HG03439 (cell line): ENCODE data around the gene OSBPL3.
A peak's percentile ranks its signal among the peaks of the same experiment; 100 is the strongest.

Source experiments
- ATAC-seq: cut with Tn5 transposase; IDR thresholded peaks from one replicate; pipeline ENCODE4 v1.9.1; 2021; ENCODE audit warnings: mild to moderate bottlenecking, moderate library complexity; ENCODE audit not compliant: unreplicated experiment

OSBPL3 gene

GRCh38 chr7:24833549-24833948, 146.4 kb downstream of the OSBPL3 start:
- ATAC-seq: no peak

GRCh38 chr7:24831240-24831639, 148.7 kb downstream of the OSBPL3 start:
- ATAC-seq: no peak

GRCh38 chr7:24830440-24831050, 149.4 kb downstream of the OSBPL3 start:
- no peak for ATAC-seq

- no peak for ATAC-seq
Observed at GRCh38 chr7:24829787-24830186, 150.2 kb downstream of the OSBPL3 start.

- no peak for ATAC-seq
Observed at GRCh38 chr7:24828891-24829661, 150.9 kb downstream of the OSBPL3 start.

GRCh38 chr7:24827589-24827988, 152.4 kb downstream of the OSBPL3 start:
- ATAC-seq: no peak

- ATAC-seq: no peak
Observed at GRCh38 chr7:24827027-24827426, 153.0 kb downstream of the OSBPL3 start.

- ATAC-seq: no peak
Observed at GRCh38 chr7:24826662-24827020, 153.3 kb downstream of the OSBPL3 start.

GRCh38 chr7:24825931-24826661, 153.9 kb downstream of the OSBPL3 start:
- ATAC-seq: no peak

- ATAC-seq: no peak
Observed at GRCh38 chr7:24825381-24825794, 154.6 kb downstream of the OSBPL3 start.

- ATAC-seq: no peak
Observed at GRCh38 chr7:24824896-24825295, 155.1 kb downstream of the OSBPL3 start.

GRCh38 chr7:24824400-24824799, 155.6 kb downstream of the OSBPL3 start:
- no peak for ATAC-seq

GRCh38 chr7:24821754-24822054, 158.3 kb downstream of the OSBPL3 start:
- no peak for ATAC-seq

GRCh38 chr7:24821045-24821753, 158.8 kb downstream of the OSBPL3 start:
- peak; percentile 79 for ATAC-seq

- no peak for ATAC-seq
Observed at GRCh38 chr7:24820730-24821044, 159.3 kb downstream of the OSBPL3 start.

- peak; percentile 75 for ATAC-seq
Observed at GRCh38 chr7:24819916-24820689, 159.9 kb downstream of the OSBPL3 start.

GRCh38 chr7:24817339-24817738, 162.6 kb downstream of the OSBPL3 start:
- no peak for ATAC-seq

- no peak for ATAC-seq
Observed at GRCh38 chr7:24816868-24817267, 163.1 kb downstream of the OSBPL3 start.

- peak; percentile 54 for ATAC-seq
Observed at GRCh38 chr7:24812305-24812945, 167.6 kb downstream of the OSBPL3 start.

- no peak for ATAC-seq
Observed at GRCh38 chr7:24808518-24808917, 171.5 kb downstream of the OSBPL3 start.
